Fibroblast of lung (primary cell): ENCODE measurements around the gene HRH1. TPM values are rescaled to one million over a fixed set of nuclear protein-coding genes. Genes with fewer than 3 reads are reported as not detected.

Source experiments
- DNase-seq, 2 donors: peaks; one replicate each; pipeline versions ENCODE4 v3.0.0 to v3.0.0-alpha.2; 2010; ENCODE audit warnings: low read depth in 2 of 2
- H2AFZ ChIP-seq: 2 replicates; pipeline ENCODE4 v1.5.1; 2012; ENCODE audit warnings: low read length, control low read depth, inconsistent platforms
- H3K27ac ChIP-seq: 2 replicates; pipeline ENCODE4 v1.5.1; 2011; ENCODE audit warnings: low read length, control low read depth; ENCODE audit not compliant: insufficient read depth
- H3K27me3 ChIP-seq: 2 replicates; pipeline ENCODE4 v1.5.1; 2011; ENCODE audit warnings: mild to moderate bottlenecking, low read length; ENCODE audit not compliant: control insufficient read depth, insufficient read depth
- H3K36me3 ChIP-seq: 2 replicates; pipeline ENCODE4 v1.5.1; 2011; ENCODE audit warnings: low read length; ENCODE audit not compliant: control insufficient read depth, insufficient read depth
- H3K4me1 ChIP-seq: 2 replicates; pipeline ENCODE4 v1.5.1; 2011; ENCODE audit warnings: low read length; ENCODE audit not compliant: control insufficient read depth, insufficient read depth; ENCODE audit errors: extremely low read depth
- H3K4me2 ChIP-seq: 2 replicates; pipeline ENCODE4 v1.5.1; 2011; ENCODE audit warnings: low read length, control low read depth; ENCODE audit not compliant: insufficient read depth; ENCODE audit errors: extremely low read depth
- H3K4me3 ChIP-seq, 4 experiments: fragments of 200-600 bp in 1 of 4; sonication (generic) in 1 of 4; replicated peaks in 1 of 4; 2 replicates each; pipeline ENCODE4 v1.5.1; 2011 to 2016; ENCODE audit warnings: low read length in 4 of 4, low read depth in 3 of 4, mild to moderate bottlenecking in 3 of 4, control low read depth in 2 of 4, inconsistent platforms in 1 of 4, mixed read lengths in 1 of 4; ENCODE audit not compliant: insufficient read depth in 1 of 4; ENCODE audit errors: control extremely low read depth in 1 of 4
- H3K79me2 ChIP-seq: 2 replicates; pipeline ENCODE4 v1.5.1; 2012; ENCODE audit warnings: mild to moderate bottlenecking, low read length, inconsistent platforms; ENCODE audit not compliant: control insufficient read depth, insufficient read depth
- H3K9ac ChIP-seq: 2 replicates; pipeline ENCODE4 v1.5.1; 2011; ENCODE audit warnings: mild to moderate bottlenecking, low read length, control low read depth; ENCODE audit not compliant: insufficient read depth
- H3K9me3 ChIP-seq: 2 replicates; pipeline ENCODE4 v1.5.1; 2012; ENCODE audit warnings: low read depth, low read length; ENCODE audit not compliant: control insufficient read depth, insufficient read depth
- H4K20me1 ChIP-seq: 2 replicates; pipeline ENCODE4 v1.5.1; 2011; ENCODE audit warnings: low read length; ENCODE audit not compliant: control insufficient read depth, insufficient read depth; ENCODE audit errors: extremely low read depth
- CTCF ChIP-seq, 2 donors: IDR thresholded peaks in 1 of 2; conservative IDR thresholded peaks in 1 of 2; 1 replicate in 1 of 2; 2 replicates in 1 of 2; pipeline ENCODE4 v1.5.1; 2011 to 2012; ENCODE audit warnings: low read length in 2 of 2, control low read depth in 1 of 2, inconsistent platforms in 1 of 2, low read depth in 1 of 2, mild to moderate bottlenecking in 1 of 2
- EZH2 ChIP-seq: IDR thresholded peaks from 2 replicates; pipeline ENCODE4 v1.5.1; 2012; ENCODE audit warnings: low read length, control low read depth, mild to moderate bottlenecking; ENCODE audit errors: missing control alignments
- polyA plus RNA-seq, 2 donors: library from polyadenylated mRNA; depleted of rRNA in 1 of 2; stranded (reverse) in 1 of 2; unstranded in 1 of 2; fragments of >200 nt; gene quantifications; 2 replicates each; pipeline ENCODE4 v1.2.1, GENCODE V29; 2011 to 2012; ENCODE audit warnings: missing spikeins in 1 of 2
- total RNA-seq: library from RNA; depleted of rRNA; stranded (reverse); fragments of >200 nt; gene quantifications from 2 replicates; pipeline ENCODE4 v1.2.1, GENCODE V29; 2014

The HRH1 gene
- total and polyA plus RNA-seq, 2 donors (not counting 1 experiment from before 2014, with no cell fraction given): 12.6 to 30.6 TPM

- H3K9me3 ChIP-seq: no peaks in the 10 kb centered on the region
- no peak overlapping the region for H3K9ac ChIP-seq
- H2AFZ ChIP-seq: no peak overlapping the region
- DNase-seq: no peak
- no peak overlapping the region for H3K4me3 ChIP-seq
- no peaks in the 10 kb centered on the region for H4K20me1 ChIP-seq
- H3K4me1 ChIP-seq: peaks cover 11% of the 10 kb centered on the region
- no peaks in the 10 kb centered on the region for H3K27me3 ChIP-seq
- no peak overlapping the region for H3K27ac ChIP-seq
- no peak overlapping the region for H3K4me2 ChIP-seq
- H3K36me3 ChIP-seq: no peaks in the 10 kb centered on the region
- TF ChIP-seq CTCF (conservative IDR thresholded peaks at IDR 0.05 in 1 of 2, IDR thresholded peaks at IDR 0.05 in 1 of 2; ENCODE audit: low read depth in 1 of 2, low read length in 2 of 2): no peak
- H3K79me2 ChIP-seq: peaks cover 5% of the 10 kb centered on the region
These were observed 52.0 kb downstream of the HRH1 start for GRCh38 chr3:11206316-11206715.

GRCh38 chr3:11206953-11207352 lies 52.7 kb downstream of the HRH1 start:
- Histone ChIP-seq H3K27me3 (no peaks in the 10 kb centered on the region), H4K20me1 (no peaks in the 10 kb centered on the region), H3K79me2 (peaks cover 3% of the 10 kb centered on the region), H3K4me2 (no peak overlapping the region), H3K36me3 (no peaks in the 10 kb centered on the region), H3K27ac (no peak overlapping the region), H3K4me1 (peaks cover 10% of the 10 kb centered on the region), H3K9me3 (no peaks in the 10 kb centered on the region), H2AFZ (no peak overlapping the region), H3K4me3 (no peak overlapping the region), H3K9ac (no peak overlapping the region)
- no peak for DNase-seq
- no peak for TF ChIP-seq EZH2
- TF ChIP-seq CTCF (conservative IDR thresholded peaks at IDR 0.05 in 1 of 2, IDR thresholded peaks at IDR 0.05 in 1 of 2; ENCODE audit: low read depth in 1 of 2, low read length in 2 of 2): no peak

GRCh38 chr3:11211531-11212298 lies 57.4 kb downstream of the HRH1 start:
- peak; percentile 69 to 74 for DNase-seq
- Histone ChIP-seq H3K4me3 (no peak overlapping the region), H3K9ac (no peak overlapping the region), H3K9me3 (no peaks in the 10 kb centered on the region), H3K27me3 (no peaks in the 10 kb centered on the region), H3K27ac (no peak overlapping the region), H3K4me2 (no peak overlapping the region), H2AFZ (no peak overlapping the region), H3K36me3 (no peaks in the 10 kb centered on the region), H3K79me2 (peaks cover 3% of the 10 kb centered on the region), H4K20me1 (no peaks in the 10 kb centered on the region), H3K4me1 (peaks cover 15% of the 10 kb centered on the region)
- TF ChIP-seq EZH2 (no peak), CTCF (conservative IDR thresholded peaks at IDR 0.05 in 1 of 2, IDR thresholded peaks at IDR 0.05 in 1 of 2; ENCODE audit: low read depth in 1 of 2, low read length in 2 of 2) (peak; percentile 31 to 49)
